ENCODE data around the gene APBB1IP. TPM values are rescaled to one million over a fixed set of nuclear protein-coding genes. Genes with fewer than 3 reads are reported as not detected.

The APBB1IP gene
- total RNA-seq, 1 donor from 2014 or later, result 61.3 TPM

DNA sequence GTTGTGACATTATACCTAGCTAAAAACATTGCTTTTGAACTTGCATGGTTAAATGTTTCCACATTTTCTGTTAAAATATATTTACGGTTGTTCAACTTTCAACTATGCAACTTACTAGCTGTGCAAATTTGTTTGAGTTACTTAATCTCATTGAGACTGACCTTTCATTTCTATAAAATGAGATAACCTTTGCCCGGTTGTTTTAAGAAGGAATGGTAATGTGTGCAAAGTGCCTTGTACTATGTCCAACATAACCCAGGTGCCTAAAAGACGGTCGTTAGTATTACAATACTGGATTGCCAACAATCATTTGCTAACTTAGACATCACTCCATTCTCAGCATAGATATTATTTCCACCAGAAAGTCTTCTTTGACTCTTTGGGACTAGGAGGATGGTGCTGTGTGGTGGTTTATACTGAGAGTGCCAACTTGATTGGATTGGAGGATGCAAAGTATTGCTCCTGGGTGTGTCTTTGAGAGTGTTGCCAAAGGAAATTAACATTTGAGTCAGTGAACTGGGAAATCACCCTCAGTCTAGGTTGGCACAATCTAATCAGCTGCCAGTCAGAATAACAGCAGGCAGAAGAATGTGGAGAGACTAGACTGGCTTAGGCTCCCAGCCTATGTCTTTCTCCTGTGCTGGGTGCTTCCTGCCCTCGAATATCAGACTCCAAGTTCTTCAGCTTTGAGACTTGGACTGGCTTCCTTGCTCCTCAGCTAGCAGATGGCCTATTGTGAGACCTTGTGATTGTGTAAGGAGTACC is 174.2 kb downstream of the APBB1IP start:
- intact Hi-C loops (cut with micrococcal nuclease), result no loop called here

Other genes with a start within 250 kb of the APBB1IP start
- gene GAD2, start 221.6 kb upstream of the APBB1IP start, total RNA-seq, result not detected in 2 replicates

All from T-helper 1 cell treated with Interleukin-12 subunit alpha and Interleukin-12 subunit beta and Interleukin-4 antibody, amounts not matched to agents 30 ng/mL and 1 ng/mL, for 36 hours (primary cell).